HepG2 (cell line): ENCODE measurements around the gene CTNNA3. TPM values are rescaled to one million over a fixed set of nuclear protein-coding genes. Genes with fewer than 3 reads are reported as not detected.

ENCODE experiments used
- ATAC-seq: fragments of 200-7000 bp; cut with Tn5 transposase; 3 replicates; pipeline ENCODE4 v1.9.1; 2020; ENCODE audit warnings: mild to moderate bottlenecking, moderate library complexity
- BruUV-seq: library from RNA; stranded (reverse); fragments of 400-500 nt; replicated peaks from 2 replicates; lab custom pipeline; 2021; lab: Mats Ljungman, UMichigan
- CTCF ChIA-PET: fragments of 300-600 bp; formaldehyde crosslinking; extraction: SDS; loops from one replicate; lab custom pipeline; 2021; ENCODE audit warnings: low total read pairs, inconsistent platforms, low intra/inter-chr PET ratio; lab: Yijun Ruan, JAX
- POLR2A ChIA-PET: fragments of 350-600 bp; sonication (Branson Sonifier 250); formaldehyde crosslinking; loops from one replicate; lab custom pipeline; 2020; ENCODE audit warnings: antibody characterized with exemption, inconsistent platforms; lab: Yijun Ruan, JAX
- DNase-seq: peaks from one replicate; pipeline ENCODE4 v3.0.0-alpha.2; 2015; ENCODE audit warnings: low spot score
- FAIRE-seq: peaks from 3 replicates; lab custom pipeline; 2011; peaks lifted over from hg19 to GRCh38; lab: Jason Lieb, UNC
- H2AFZ ChIP-seq: one replicate; pipeline ENCODE4 v1.6.1; 2011; ENCODE audit warnings: low read length, inconsistent platforms
- H3K27ac ChIP-seq: fragments of 300-600 bp; 3 replicates; pipeline ENCODE4 v1.8.0; 2011; ENCODE audit warnings: mixed run types, mild to moderate bottlenecking, mixed read lengths, low read length, inconsistent platforms; ENCODE audit not compliant: insufficient read depth; ENCODE audit errors: extremely low read length
- H3K27me3 ChIP-seq, 2 experiments: fragments of 200-600 bp in 1 of 2; 2 replicates in 1 of 2; 3 replicates in 1 of 2; pipeline versions ENCODE4 v1.6.0 to v1.8.0; 2011; ENCODE audit warnings: low read length in 2 of 2, mild to moderate bottlenecking in 2 of 2, moderate library complexity in 2 of 2, inconsistent platforms in 1 of 2; ENCODE audit not compliant: insufficient read depth in 2 of 2, control insufficient read depth in 1 of 2
- H3K36me3 ChIP-seq, 2 experiments: fragments of 200-600 bp in 1 of 2; replicated peaks in 1 of 2; 2 replicates in 1 of 2; 3 replicates in 1 of 2; pipeline versions ENCODE4 v1.5.1 to v1.8.0; 2011; ENCODE audit warnings: low read length in 2 of 2, inconsistent platforms in 1 of 2; ENCODE audit not compliant: insufficient read depth in 2 of 2, control insufficient read depth in 1 of 2
- H3K4me1 ChIP-seq: 2 replicates; pipeline ENCODE4 v1.5.1; 2012; ENCODE audit warnings: low read length, inconsistent platforms; ENCODE audit not compliant: insufficient read depth
- H3K4me2 ChIP-seq: 2 replicates; pipeline ENCODE4 v1.6.0; 2011; ENCODE audit warnings: low read depth, low read length, inconsistent platforms
- H3K4me3 ChIP-seq, 3 experiments: fragments of 200-600 bp in 1 of 3; sonication (generic), shearing (Covaris generic) in 1 of 3; replicated peaks in 1 of 3; 2 replicates each; pipeline ENCODE4 v1.5.1; 2011 to 2016; ENCODE audit warnings: low read length in 3 of 3, inconsistent platforms in 2 of 3, low read depth in 2 of 3, mild to moderate bottlenecking in 2 of 3, control low read depth in 1 of 3, mixed read lengths in 1 of 3; ENCODE audit not compliant: insufficient read depth in 1 of 3
- H3K79me2 ChIP-seq: one replicate; pipeline ENCODE4 v1.6.1; 2011; ENCODE audit warnings: low read length, inconsistent platforms; ENCODE audit not compliant: insufficient read depth
- H3K9ac ChIP-seq: 2 replicates; pipeline ENCODE4 v1.6.0; 2011; ENCODE audit warnings: mild to moderate bottlenecking, low read depth, low read length, inconsistent platforms; ENCODE audit not compliant: insufficient read depth
- H3K9me3 ChIP-seq: 2 replicates; pipeline ENCODE4 v1.5.1; 2012; ENCODE audit warnings: mild to moderate bottlenecking, low read length
- H4K20me1 ChIP-seq: 2 replicates; pipeline ENCODE4 v1.6.0; 2011; ENCODE audit warnings: inconsistent platforms, mild to moderate bottlenecking, low read length, moderate library complexity; ENCODE audit not compliant: insufficient read depth
- ARID5B ChIP-seq: IDR thresholded peaks from 2 replicates; pipeline ENCODE4 v1.4.0; 2020; ENCODE audit warnings: mild to moderate bottlenecking, missing genetic modification reagents
- BATF2 ChIP-seq: sonication (generic); formaldehyde crosslinking; IDR thresholded peaks from 2 replicates; pipeline ENCODE4 v1.8.0; 2022; ENCODE audit warnings: mild to moderate bottlenecking, missing genetic modification reagents, moderate library complexity
- CCDC6 ChIP-seq: sonication (generic); formaldehyde crosslinking; IDR thresholded peaks from 2 replicates; pipeline ENCODE4 v1.8.1; 2022; ENCODE audit warnings: mild to moderate bottlenecking, missing genetic modification reagents, moderate library complexity
- FOXA3 ChIP-seq: IDR thresholded peaks from 2 replicates; pipeline ENCODE4 v1.6.1; 2016; ENCODE audit warnings: missing genetic modification reagents, missing compliant biosample characterization
- HIVEP1 ChIP-seq: sonication (generic); formaldehyde crosslinking; IDR thresholded peaks from 2 replicates; pipeline ENCODE4 v1.4.0; 2020; ENCODE audit warnings: mild to moderate bottlenecking, missing genetic modification reagents
- MAX ChIP-seq: IDR thresholded peaks from 2 replicates; pipeline ENCODE4 v1.6.1; 2012; ENCODE audit warnings: inconsistent platforms
- NCOA5 ChIP-seq: sonication (generic); formaldehyde crosslinking; IDR thresholded peaks from 2 replicates; pipeline ENCODE4 v1.4.0; 2020; ENCODE audit warnings: missing genetic modification reagents
- RFX1 ChIP-seq: fragments of 450-650 bp; IDR thresholded peaks from 2 replicates; pipeline ENCODE4 v1.6.1; 2017
- SALL1 ChIP-seq: sonication (generic); formaldehyde crosslinking; IDR thresholded peaks from 2 replicates; pipeline ENCODE4 v1.8.0; 2022; ENCODE audit warnings: mild to moderate bottlenecking, missing genetic modification reagents
- SOX5 ChIP-seq: IDR thresholded peaks from 2 replicates; pipeline ENCODE4 v1.6.1; 2016; ENCODE audit warnings: borderline replicate concordance
- THAP11 ChIP-seq: IDR thresholded peaks from 2 replicates; pipeline ENCODE4 v1.6.1; 2016; ENCODE audit warnings: missing biosample characterization, missing genetic modification reagents
- TOPORS ChIP-seq: sonication (generic); formaldehyde crosslinking; IDR thresholded peaks from 2 replicates; pipeline ENCODE4 v1.8.0; 2023; ENCODE audit warnings: mild to moderate bottlenecking, missing genetic modification reagents
- TRIM22 ChIP-seq: fragments of 450-650 bp; IDR thresholded peaks from 2 replicates; pipeline ENCODE4 v1.6.1; 2017
- ZNF33B ChIP-seq: sonication (generic); formaldehyde crosslinking; IDR thresholded peaks from 2 replicates; pipeline ENCODE4 v1.5.1; 2020; ENCODE audit warnings: mild to moderate bottlenecking, missing genetic modification reagents
- ZNF558 ChIP-seq: sonication (generic); formaldehyde crosslinking; IDR thresholded peaks from 2 replicates; pipeline ENCODE4 v1.9.0; 2022; ENCODE audit warnings: mild to moderate bottlenecking, missing genetic modification reagents, borderline replicate concordance
- ZNF563 ChIP-seq: sonication (generic); formaldehyde crosslinking; IDR thresholded peaks from 2 replicates; pipeline ENCODE4 v1.8.0; 2022; ENCODE audit warnings: mild to moderate bottlenecking, moderate library complexity, missing genetic modification reagents
- ZNF589 ChIP-seq: sonication (generic); formaldehyde crosslinking; conservative IDR thresholded peaks from 2 replicates; pipeline ENCODE4 v1.8.0; 2022; ENCODE audit warnings: mild to moderate bottlenecking, moderate library complexity, missing genetic modification reagents
- ZNF615 ChIP-seq: sonication (generic); formaldehyde crosslinking; IDR thresholded peaks from 2 replicates; pipeline ENCODE4 v1.5.0; 2020; ENCODE audit warnings: mild to moderate bottlenecking, missing genetic modification reagents, borderline replicate concordance
- ZSCAN31 ChIP-seq: sonication (generic); formaldehyde crosslinking; IDR thresholded peaks from 2 replicates; pipeline ENCODE4 v1.5.0; 2020; ENCODE audit warnings: low read depth, mild to moderate bottlenecking, missing genetic modification reagents
- WGBS: methylation state at CpG from one replicate; pipeline ENCODE4 v1.1.6; 2017; ENCODE audit warnings: low lambda C conversion rate; 5-methylcytosine and 5-hydroxymethylcytosine counted together
- in situ Hi-C: cut with HindIII; loops from 2 replicates; pipeline ENCODE4 v1.10.0; 2017; ENCODE audit warnings: low pct_unique_long_range_greater_than_20kb; ENCODE audit not compliant: extremely low pct_ligation_motif_present
- intact Hi-C: fragments of 100-400 bp; cut with micrococcal nuclease; formaldehyde crosslinking; loops from one replicate; pipeline ENCODE4 v1.10.0; 2022; ENCODE audit not compliant: unreplicated experiment
- polyA plus RNA-seq, 8 experiments: library from polyadenylated mRNA; depleted of rRNA in 3 of 8; stranded (reverse) in 7 of 8; unstranded in 1 of 8; fragments of >200 nt; fragmentation: Illumina TruSeq in 4 of 8; extraction: Trizol in 4 of 8; gene quantifications; 2 replicates each; pipeline versions ENCODE4 v1.2.1 to v1.2.3, GENCODE V29; 2011 to 2016; ENCODE audit warnings: low read depth in 4 of 8, missing spikeins in 1 of 8, mixed read lengths in 1 of 8; ENCODE audit not compliant: insufficient read depth in 1 of 8
- total RNA-seq, 5 experiments: library from RNA; depleted of rRNA; stranded (reverse); fragments of >200 nt; fragmentation: Illumina TruSeq; extraction: Trizol; gene quantifications; 2 replicates each; pipeline ENCODE4 v1.2.3, GENCODE V29; 2016; ENCODE audit warnings: low read depth in 1 of 5

CTNNA3 gene
- total and polyA plus RNA-seq, 2 of the 13 experiments (the other 11 are each of a cell fraction or from before 2014, with no cell fraction given): not detected

- no TSS peak for BruUV-seq
- H3K27ac ChIP-seq: no peak overlapping the region
- in situ Hi-C loops: no loop called here
- 0% methylated on average over 3 of the region's 3 CpGs for WGBS
- no peak overlapping the region for H3K4me3 ChIP-seq
- POLR2A ChIA-PET: no interaction called here
- peaks cover 4% of the 10 kb centered on the region; the same call in 1 of the 2 replicates for H3K9me3 ChIP-seq
- H3K27me3 ChIP-seq: no peaks in the 10 kb centered on the region
- CTCF ChIA-PET: no interaction called here
- H4K20me1 ChIP-seq: no peaks in the 10 kb centered on the region
- no peak overlapping the region for H3K4me2 ChIP-seq
- H3K79me2 ChIP-seq: no peaks in the 10 kb centered on the region
- no peak for ATAC-seq
- TF ChIP-seq SALL1 (CRISPR knock-in tag): no peak
- no peak for TF ChIP-seq MAX
- TF ChIP-seq ZNF589: no peak
- TF ChIP-seq ZSCAN31 (CRISPR knock-in tag): no peak
- TF ChIP-seq ZNF615 (CRISPR knock-in tag): no peak
- no peak for TF ChIP-seq ZNF563
- no peak for TF ChIP-seq ZNF558 (CRISPR knock-in tag)
- no peak for TF ChIP-seq FOXA3
- TF ChIP-seq THAP11 (CRISPR knock-in tag): no peak
- no peak for TF ChIP-seq TRIM22
- no peak for TF ChIP-seq BATF2 (CRISPR knock-in tag)
- TF ChIP-seq SOX5 (CRISPR knock-in tag): no peak
- TF ChIP-seq ZNF33B: no peak
- no peak for TF ChIP-seq ARID5B (CRISPR knock-in tag)
- no peak for TF ChIP-seq CCDC6 (CRISPR knock-in tag)
- TF ChIP-seq RFX1: no peak
- TF ChIP-seq TOPORS (CRISPR knock-in tag): no peak
- no peak for TF ChIP-seq HIVEP1 (CRISPR knock-in tag)
- TF ChIP-seq NCOA5: no peak
- no peaks in the 10 kb centered on the region for H3K36me3 ChIP-seq
- peaks cover 8% of the 10 kb centered on the region for H3K4me1 ChIP-seq
- H2AFZ ChIP-seq: no peak overlapping the region
- no peak for FAIRE-seq
- no peak overlapping the region for H3K9ac ChIP-seq
- intact Hi-C loops: no loop called here
- DNase-seq: no peak
These were observed 1750.9 kb downstream of the CTNNA3 start for GRCh38 chr10:65945061-65945460.
